Measurements from ENCODE around the gene SRCIN1.

DNA sequence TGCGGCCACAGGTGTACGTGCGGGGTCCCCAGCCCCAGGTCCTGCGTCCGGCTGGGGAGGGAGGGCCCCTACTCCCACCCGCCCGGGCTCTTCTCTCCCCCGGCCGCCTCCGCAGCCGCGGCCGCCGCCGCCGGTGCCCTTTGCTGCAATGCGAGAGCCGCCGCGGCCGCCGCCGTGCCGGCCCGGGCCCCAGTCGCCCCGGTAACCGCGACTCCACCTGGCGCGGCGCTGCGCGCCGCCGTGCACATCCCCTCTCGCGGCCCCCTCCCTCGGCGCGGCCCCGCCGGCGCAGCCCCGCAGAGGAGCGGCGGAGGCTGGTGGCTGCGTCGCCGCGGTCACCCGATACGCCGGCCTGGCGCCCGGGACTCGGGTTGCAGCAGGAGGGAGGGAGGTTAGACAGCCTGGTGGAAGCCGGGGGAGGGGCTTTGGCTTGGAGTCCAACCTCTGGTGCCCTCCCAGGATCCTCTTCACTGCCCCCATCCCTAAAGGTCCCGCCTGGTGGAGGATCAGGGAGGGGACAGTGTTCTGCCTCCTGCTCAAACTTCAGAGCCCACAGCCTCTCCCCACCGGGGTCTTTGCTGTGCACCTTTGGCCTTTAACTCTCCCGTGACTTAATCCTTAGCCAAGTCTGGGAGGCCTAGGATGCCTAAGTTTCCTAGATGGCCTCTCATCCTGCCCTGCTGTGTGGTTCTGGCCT lies 32.9 kb downstream of the SRCIN1 start:
- TF ChIP-seq CTCF (conservative IDR thresholded peaks at IDR 0.05) (no peak), EZH2 (IDR thresholded peaks at IDR 0.05; ENCODE audit: low read depth) (no peak)

All from PC-9 (cell line).